Dermis microvascular lymphatic vessel endothelial cell (primary cell): ENCODE measurements around the gene MAG. TPM values are rescaled to one million over a fixed set of nuclear protein-coding genes. Genes with fewer than 3 reads are reported as not detected.
A peak's percentile ranks its signal among the peaks of the same experiment; 100 is the strongest.

Source experiments
- DNase-seq, 2 donors: peaks; one replicate each; pipeline versions ENCODE4 v3.0.0 to v3.0.0-alpha.2; 2010; ENCODE audit warnings: low read depth in 2 of 2
- total RNA-seq: library from RNA; depleted of rRNA; stranded (reverse); fragments of >200 nt; gene quantifications from 2 replicates; pipeline ENCODE4 v1.2.1, GENCODE V29; 2014

The MAG gene
- total RNA-seq, 1 donor from 2014 or later: not detected

- no peak for DNase-seq
Observed at GRCh38 chr19:35314858-35315470, 23.0 kb downstream of the MAG start.

- DNase-seq: no peak
Observed at GRCh38 chr19:35315883-35316282, 23.9 kb downstream of the MAG start.

GRCh38 chr19:35316560-35316959 is 24.6 kb downstream of the MAG start:
- no peak for DNase-seq

- no peak for DNase-seq
Observed at GRCh38 chr19:35317464-35318043, 25.6 kb downstream of the MAG start.

- peak; percentile 90 to 98 for DNase-seq
Observed at GRCh38 chr19:35318679-35319448, 26.9 kb downstream of the MAG start.

GRCh38 chr19:35320065-35320713 is 28.2 kb downstream of the MAG start:
- DNase-seq: no peak

DNA sequence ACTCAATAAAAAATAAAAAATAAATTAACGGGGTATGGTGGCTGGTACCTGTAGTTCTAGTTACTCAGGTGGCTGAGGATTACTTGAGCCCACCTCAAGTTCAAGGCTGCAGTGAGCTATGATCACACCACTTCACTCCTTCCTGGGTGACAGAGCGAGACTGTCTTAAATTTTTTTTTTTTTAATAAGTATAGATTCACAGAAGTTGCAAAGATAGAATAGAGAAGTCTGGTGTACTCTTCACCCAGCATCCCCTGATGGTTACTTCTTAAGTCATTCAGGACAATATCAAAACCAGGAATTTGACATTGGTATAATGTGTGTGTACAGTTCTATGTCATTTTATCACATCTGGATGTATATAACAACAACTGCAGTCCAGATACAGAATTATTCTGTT is 29.3 kb downstream of the MAG start:
- no peak for DNase-seq

DNA sequence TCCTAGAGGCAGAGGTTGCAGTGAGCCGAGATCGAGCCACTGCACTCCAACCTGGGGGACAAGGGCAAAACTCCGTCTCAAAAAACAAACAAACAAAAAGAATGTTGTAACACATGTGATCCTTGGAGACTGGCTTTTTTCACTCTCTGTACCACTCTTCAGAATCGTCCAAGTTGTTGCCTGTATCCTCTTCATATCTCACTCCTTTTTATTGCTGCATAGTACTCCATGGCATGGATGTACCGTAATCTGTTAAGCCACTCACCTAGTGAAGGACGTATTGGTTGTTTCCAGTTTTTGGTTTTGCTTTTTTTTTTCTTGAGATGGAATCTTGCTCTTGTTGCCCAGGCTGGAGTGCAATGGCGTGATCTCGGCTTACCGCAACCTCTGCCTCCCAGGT is 30.1 kb downstream of the MAG start:
- DNase-seq: no peak

GRCh38 chr19:35327642-35328041 is 35.7 kb downstream of the MAG start:
- no peak for DNase-seq

GRCh38 chr19:35328851-35329285 is 36.9 kb downstream of the MAG start, which contains the start of gene CD22:
Gene CD22, plus strand, starts transcription at chr19:35329187. Its CDS starts 2,854 bp downstream, at chr19:35332041.
- no peak for DNase-seq

DNA sequence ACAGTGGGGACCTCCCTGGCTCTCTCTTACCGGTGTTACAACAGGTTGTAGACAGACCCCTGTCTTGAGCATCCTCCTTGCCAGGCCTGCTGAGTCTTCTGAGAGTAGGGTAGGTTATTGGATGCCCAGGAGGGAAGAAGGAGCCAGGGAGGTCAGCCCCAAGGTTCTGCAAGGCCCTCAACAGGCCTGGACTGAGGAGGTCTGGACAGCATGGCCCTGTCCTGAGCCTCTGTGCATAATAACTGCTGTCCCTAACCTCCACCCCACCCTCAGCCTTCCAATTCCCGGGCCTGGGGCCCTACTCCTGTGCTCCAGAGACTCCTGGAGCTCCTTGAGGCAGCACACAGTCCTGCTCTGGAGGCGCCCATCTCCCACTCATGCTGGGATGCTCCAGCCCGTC is 37.4 kb downstream of the MAG start:
- DNase-seq: no peak

GRCh38 chr19:35330475-35330874 is 38.5 kb downstream of the MAG start:
- no peak for DNase-seq

DNA sequence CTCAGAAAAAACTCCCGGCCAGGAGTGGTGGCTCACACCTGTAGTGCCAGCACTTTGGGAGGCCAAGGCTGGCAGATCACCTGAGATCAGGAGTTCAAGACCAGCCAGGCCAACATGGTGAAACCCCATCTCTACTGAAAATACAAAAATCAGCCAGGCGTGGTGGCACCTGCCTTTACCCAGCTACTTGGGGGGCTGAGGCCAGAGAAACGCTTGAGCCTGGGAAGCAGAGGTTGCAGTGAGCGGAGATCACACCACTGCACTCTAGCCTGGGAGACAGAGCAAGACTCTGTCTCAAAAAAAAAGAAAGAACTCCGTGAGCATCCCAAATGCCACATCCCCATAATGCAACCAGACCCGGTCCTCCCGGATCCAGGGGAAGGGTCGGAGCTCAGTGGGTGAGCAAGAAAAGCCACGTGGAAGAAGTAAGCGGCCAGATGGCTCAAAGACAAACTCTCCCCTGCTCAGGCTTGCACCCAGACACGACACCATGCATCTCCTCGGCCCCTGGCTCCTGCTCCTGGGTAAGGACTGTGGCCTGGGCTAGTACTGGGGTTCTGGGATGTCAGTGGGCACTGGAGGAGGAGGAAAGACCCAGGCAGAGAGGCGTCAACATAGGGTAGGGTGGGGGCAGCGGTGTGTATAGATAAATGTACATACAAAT is 39.7 kb downstream of the MAG start:
- DNase-seq: no peak

GRCh38 chr19:35332817-35333216 is 40.9 kb downstream of the MAG start:
- DNase-seq: peak in 1 of 2 donors; percentile 16

DNA sequence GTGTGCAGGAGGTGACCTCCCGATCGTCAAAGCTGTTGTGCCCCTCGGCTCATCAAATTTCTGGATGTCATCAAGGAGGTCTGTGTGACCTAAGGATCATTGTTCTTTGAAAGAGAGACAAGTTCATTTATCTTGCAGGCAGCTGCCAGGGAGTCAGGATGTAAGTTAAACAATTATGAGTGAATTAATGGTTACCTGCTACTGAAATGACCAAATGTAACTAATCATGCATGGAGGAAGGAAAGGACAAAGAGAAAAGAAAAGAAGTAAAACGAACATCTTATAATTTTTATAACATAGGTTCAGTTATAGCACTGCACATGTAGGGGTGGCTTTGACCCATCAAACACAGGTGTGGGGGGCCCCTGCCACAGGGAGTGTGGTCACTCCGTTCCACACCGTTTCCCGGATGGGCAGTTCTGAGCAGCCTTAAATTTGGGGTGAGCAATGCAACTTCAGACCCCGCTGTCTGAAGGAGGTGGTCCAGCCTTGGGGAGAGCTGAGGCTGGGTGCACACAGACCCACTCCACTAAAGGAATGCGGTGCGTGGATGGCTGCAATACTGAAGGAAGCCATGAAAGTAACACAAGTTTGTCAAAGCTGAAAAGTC is 42.3 kb downstream of the MAG start:
- DNase-seq: no peak

DNA sequence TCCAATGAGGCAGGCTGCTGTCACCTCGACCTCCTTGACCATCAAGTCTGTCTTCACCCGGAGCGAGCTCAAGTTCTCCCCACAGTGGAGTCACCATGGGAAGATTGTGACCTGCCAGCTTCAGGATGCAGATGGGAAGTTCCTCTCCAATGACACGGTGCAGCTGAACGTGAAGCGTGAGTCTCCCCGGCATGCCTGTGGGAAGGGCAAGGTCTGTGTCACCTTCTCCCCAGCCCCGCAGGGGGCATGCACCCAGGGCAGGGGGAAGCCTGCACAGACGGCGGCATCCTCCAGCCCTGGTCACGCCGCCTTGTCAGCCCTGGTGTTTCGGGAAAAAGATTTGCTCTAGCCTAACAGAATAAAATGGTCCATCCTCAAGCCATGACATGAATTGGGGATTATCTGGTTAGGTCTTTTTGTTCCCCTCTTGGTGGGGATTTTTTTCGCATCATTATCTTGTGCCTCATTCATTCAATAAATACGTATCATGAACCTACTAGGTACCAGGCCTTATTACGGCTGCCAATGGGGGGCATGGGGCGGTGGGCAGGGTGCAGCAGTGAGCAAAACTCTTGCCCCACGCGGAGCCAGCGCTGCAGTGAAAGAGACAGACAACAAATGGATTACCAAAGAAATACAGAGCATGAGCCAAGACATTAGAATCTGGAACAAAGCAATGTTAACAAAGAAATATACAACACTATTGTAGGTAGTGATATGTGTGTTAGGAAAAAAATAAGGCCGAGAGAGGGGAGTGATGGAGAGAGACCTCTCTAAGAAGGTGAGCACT is 44.4 kb downstream of the MAG start:
- no peak for DNase-seq

DNA sequence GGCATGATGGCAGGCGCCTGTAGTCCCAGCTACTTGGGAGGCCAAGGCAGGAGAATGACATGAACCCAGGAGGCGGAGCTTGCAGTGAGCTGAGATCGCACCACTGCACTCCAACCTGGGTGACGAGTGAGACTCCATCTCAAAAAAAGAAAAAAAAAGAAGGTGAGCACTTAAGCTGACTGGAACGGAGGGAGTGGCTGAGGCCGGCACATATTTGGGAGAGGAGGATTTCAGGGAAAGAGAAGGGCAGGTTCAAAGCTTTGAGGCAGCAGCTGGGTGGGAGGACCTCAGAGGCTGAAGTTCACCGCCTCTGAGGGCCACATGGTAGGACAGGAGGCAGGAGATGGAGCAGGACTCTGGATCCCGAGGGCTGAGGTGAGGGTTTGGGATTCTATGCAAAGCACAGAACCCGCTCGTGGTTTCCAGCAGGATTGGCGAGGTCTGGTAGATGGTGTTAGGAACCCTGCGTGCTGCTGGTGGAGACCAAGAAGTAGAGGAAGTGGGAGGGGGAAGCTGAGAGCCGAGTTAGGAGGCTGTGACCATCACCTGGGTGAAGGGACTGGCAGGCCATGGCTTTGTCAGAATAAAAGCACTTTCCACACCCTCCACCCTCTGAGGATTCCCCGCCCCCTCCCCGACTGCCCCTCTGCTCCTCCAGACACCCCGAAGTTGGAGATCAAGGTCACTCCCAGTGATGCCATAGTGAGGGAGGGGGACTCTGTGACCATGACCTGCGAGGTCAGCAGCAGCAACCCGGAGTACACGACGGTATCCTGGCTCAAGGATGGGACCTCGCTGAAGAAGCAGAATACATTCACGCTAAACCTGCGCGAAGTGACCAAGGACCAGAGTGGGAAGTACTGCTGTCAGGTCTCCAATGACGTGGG is 45.4 kb downstream of the MAG start:
- DNase-seq: no peak

GRCh38 chr19:35337984-35338296 is 46.0 kb downstream of the MAG start:
- DNase-seq: no peak

DNA sequence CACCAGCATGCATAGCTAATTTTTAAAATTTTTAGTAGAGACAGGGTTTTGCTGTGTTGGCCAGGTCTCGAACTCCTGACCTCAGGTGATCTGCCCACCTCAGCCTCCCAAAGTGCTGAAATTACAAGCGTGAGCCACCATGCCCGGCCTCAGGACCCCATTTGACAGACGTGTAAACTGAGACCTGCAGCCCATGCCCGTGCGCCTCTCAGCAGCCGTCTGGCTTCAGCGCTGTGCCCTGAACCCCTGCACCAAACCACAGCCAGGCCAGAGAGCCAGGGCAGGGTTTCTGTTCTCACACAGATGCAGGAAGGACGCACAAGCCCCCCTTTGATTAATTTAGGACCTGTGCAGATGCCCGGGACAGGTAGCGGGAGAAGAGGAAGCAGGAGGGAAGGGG is 48.5 kb downstream of the MAG start:
- no peak for DNase-seq

DNA sequence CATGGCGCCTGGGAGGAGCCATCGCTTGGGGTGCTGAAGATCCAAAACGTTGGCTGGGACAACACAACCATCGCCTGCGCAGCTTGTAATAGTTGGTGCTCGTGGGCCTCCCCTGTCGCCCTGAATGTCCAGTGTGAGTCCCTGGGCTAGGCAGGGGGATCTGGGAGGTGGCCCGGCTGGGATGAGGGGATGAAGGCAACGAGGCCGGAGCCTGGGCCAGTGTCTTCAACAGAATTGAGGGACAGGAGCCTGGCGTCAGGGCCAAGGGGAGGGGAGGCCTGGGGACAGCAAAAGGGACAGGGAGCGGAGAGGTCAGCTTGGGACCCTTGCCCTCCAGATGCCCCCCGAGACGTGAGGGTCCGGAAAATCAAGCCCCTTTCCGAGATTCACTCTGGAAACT is 49.0 kb downstream of the MAG start:
- no peak for DNase-seq
